SKM-1 (cell line): ENCODE data around the gene ATG16L2.
"Not testable (repeated sequence)": the region's sequence is repeated elsewhere in the genome, so short reads cannot be mapped to it uniquely, and the experiment has no call there.

Experiments
- DNase-seq: peaks from one replicate; lab custom pipeline; 2025; ENCODE audit not compliant: unreplicated experiment; lab: John Stamatoyannopoulos, UW

ATG16L2 gene

DNA sequence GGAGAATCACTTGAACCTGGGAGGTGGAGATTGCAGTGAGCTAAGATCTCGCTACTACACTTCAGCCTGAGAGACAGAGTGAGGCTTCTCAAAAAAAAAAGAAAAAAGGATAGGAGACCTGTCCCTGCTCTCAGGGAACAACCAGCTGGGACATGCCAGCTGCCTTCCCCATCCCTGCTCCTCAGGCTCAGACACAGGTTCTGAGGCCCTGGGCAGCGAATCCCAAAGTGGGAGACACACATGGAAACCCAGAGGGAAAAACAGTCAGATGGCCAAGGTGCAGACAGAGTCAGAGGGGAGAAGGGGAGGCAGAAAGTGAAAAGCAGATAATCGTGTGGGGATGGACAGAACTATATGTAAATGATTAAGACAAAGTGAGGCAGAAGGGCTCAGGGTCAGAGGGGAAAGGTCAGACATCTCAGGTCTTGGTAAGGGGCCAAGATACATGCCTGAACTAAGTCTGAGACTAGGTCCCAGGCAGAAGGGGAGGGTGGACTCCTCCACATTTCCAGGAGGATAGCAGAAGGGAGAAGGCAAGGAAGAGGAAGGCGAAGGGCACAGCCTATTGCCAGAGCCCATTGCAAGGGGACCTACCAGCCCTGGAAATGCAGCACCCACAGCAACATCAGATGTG lies 34.6 kb upstream of the ATG16L2 start:
- no peak for DNase-seq

- DNase-seq, result no peak
Measured at GRCh38 chr11:72780296-72781062, 33.7 kb upstream of the ATG16L2 start.

DNA sequence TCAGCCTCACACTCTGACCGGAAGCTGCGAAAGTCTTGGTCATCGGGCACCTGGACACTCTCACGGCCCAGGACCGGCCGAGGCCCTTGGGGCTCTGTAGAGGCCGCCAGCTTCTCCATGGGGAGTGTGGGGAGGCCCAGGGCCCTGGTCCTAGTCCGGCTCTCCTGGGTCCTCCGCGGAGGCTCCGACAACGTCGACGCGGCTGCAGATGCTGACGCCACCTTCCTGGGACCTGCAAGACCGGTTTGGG lies 33.2 kb upstream of the ATG16L2 start:
- no peak for DNase-seq

GRCh38 chr11:72781313-72782080 lies 32.7 kb upstream of the ATG16L2 start:
- DNase-seq, result no peak

- DNase-seq, result no peak
Measured at GRCh38 chr11:72782081-72782920, 31.9 kb upstream of the ATG16L2 start.

- no peak for DNase-seq
Measured at GRCh38 chr11:72783144-72783905, 30.9 kb upstream of the ATG16L2 start.

- DNase-seq, result no peak
Measured at GRCh38 chr11:72784662-72785061, 29.5 kb upstream of the ATG16L2 start.

- DNase-seq, result no peak
Measured at GRCh38 chr11:72786305-72787215, 27.7 kb upstream of the ATG16L2 start.

- DNase-seq, result peak; percentile 67
Measured at GRCh38 chr11:72787216-72788104, 26.8 kb upstream of the ATG16L2 start.

GRCh38 chr11:72788241-72788640 lies 26.0 kb upstream of the ATG16L2 start:
- no peak for DNase-seq

DNA sequence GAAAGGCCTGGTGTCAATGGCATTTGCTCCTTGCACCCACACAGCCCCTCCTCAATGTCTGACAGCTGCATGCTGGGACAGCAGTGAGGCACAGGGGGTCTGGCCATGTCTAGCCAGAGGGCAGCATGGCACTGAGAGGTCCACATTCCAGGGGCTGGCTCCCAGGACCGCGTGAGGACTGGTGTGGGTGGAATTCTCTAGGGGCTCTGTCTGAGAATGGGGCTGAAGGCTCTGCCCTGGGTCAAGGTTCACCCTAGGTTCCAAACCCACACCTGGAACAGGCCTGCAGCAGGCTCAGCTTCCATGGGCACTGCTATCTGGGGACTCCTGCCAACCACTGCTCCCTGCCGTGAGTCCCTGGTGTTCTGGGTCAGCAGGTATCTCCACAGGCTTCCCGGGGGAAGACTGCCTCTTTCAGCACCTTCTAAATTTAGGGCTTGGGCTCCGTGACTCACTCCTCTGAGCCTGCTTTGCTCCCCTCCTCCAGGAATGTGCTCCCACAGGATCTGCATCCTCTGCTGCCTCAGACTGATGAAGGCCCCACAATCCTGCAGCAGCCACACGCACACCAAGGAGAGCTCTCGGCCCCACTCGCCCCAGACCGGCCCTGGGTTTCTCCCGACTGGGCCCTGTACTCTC lies 24.6 kb upstream of the ATG16L2 start:
- DNase-seq, result no peak

DNA sequence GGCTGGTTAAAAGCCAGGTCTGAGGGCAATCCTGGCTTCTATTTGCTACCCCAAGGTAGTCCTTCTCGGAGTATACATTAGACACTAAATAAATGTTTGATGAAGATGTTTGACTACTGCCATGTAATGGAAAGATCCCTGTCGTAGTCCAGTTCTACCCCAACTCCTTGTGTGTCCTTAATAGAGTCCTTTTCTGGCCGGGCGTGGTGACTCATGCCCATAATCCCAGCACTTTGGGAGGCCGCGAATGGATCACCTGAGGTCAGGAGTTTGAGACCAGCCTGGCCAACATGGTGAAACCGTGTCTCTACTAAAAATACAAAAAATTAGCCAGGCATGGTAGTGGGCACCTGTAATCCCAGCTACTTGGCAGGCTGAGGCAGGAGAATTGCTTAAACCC lies 23.0 kb upstream of the ATG16L2 start:
- DNase-seq, result not testable (repeated sequence)

DNA sequence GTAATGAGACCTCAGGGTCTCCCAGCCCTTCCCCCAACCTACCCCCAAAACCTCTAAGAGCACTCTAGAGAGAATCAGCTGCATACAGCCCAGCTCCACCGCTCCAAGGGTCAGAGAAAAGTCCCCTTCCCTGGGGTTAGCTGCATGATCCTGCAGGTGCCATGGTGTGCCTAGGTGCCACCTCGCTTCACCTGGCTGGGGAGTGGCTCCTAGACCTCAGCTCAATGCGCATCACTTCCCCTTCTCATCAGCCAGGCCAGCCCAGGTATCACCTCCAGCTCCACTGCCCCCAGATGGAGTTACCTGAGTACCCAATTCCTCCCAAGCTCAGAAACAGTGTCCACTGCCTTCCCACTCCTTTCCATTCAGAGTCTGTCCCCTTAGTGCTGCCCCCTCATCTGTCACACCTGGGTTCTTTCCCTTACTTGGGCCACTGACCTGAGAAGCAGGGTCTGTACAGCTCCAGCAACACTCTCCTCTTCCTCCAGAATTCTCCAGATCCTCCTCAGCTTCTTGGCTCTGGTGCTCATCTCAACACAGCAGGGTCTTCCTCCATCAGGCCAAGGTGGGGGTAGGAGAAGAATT lies 21.7 kb upstream of the ATG16L2 start:
- DNase-seq, result no peak

DNA sequence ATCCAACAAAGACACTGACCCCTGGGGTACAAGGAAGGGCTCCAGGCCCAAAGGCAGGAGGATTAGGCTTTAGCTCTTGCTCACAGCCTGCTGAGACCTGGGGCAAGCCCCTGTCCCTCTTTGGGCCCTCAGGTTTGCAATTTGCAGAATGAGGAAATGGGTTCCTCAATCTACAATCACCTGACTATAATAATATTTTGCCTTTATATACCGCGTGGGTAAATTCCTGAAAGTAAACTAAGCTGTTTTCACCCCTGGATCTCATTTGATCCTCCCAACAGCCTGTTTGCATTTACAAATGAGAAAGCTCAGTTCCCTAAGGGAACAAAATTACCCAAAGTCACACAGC lies 21.2 kb upstream of the ATG16L2 start:
- DNase-seq, result no peak

GRCh38 chr11:72793425-72794367 lies 20.5 kb upstream of the ATG16L2 start, which contains the start of gene STARD10:
TSS of gene STARD10 (minus strand) at chr11:72794047. CDS start at chr11:72781181, 12,866 bp downstream.
- peak; percentile 93 for DNase-seq

- DNase-seq, result no peak
Measured at GRCh38 chr11:72798361-72798760, 15.8 kb upstream of the ATG16L2 start.

GRCh38 chr11:72799441-72799840 lies 14.8 kb upstream of the ATG16L2 start:
- DNase-seq, result no peak
